Activated CD8-positive, alpha-beta memory T cell treated with anti-CD3 and anti-CD28 coated beads, Interleukin-2, amount 50 U/mL, for 1 hour (primary cell): ENCODE results near the gene TRIM47.

ENCODE experiments used
- DNase-seq: peaks from one replicate; pipeline ENCODE4 v3.0.0-alpha.2; 2020; ENCODE audit errors: extremely low read depth

TRIM47 gene

GRCh38 chr17:75908201-75908600 is 29.8 kb upstream of the TRIM47 start:
- no peak for DNase-seq

- DNase-seq: no peak
Measured at GRCh38 chr17:75906143-75906884, 27.9 kb upstream of the TRIM47 start.

GRCh38 chr17:75904749-75905521 is 26.6 kb upstream of the TRIM47 start, which contains the start of gene MRPL38:
MRPL38 (minus strand) TSS chr17:75904884; CDS start chr17:75904875, 9 bp downstream.
- peak; percentile 74 for DNase-seq

GRCh38 chr17:75902406-75902805 is 24.0 kb upstream of the TRIM47 start:
- no peak for DNase-seq

GRCh38 chr17:75901727-75902126 is 23.3 kb upstream of the TRIM47 start:
- DNase-seq: no peak

GRCh38 chr17:75900691-75901533 is 22.5 kb upstream of the TRIM47 start:
- no peak for DNase-seq

- DNase-seq: no peak
Measured at GRCh38 chr17:75899767-75900468, 21.5 kb upstream of the TRIM47 start.

- DNase-seq: no peak
Measured at GRCh38 chr17:75899353-75899752, 21.0 kb upstream of the TRIM47 start.

GRCh38 chr17:75898791-75899190 is 20.4 kb upstream of the TRIM47 start:
- DNase-seq: no peak

GRCh38 chr17:75898065-75898464 is 19.7 kb upstream of the TRIM47 start:
- DNase-seq: no peak

GRCh38 chr17:75897160-75898019 is 19.0 kb upstream of the TRIM47 start:
- DNase-seq: no peak

GRCh38 chr17:75896415-75897159 is 18.2 kb upstream of the TRIM47 start, which contains the start of gene TRIM65:
TRIM65 (minus strand) TSS chr17:75896951; CDS start chr17:75896937, 14 bp downstream.
- no peak for DNase-seq

GRCh38 chr17:75895370-75896155 is 17.2 kb upstream of the TRIM47 start:
- DNase-seq: no peak

- no peak for DNase-seq
Measured at GRCh38 chr17:75894049-75894733, 15.8 kb upstream of the TRIM47 start.

- DNase-seq: no peak
Measured at GRCh38 chr17:75893305-75894048, 15.1 kb upstream of the TRIM47 start.

GRCh38 chr17:75892556-75893224 is 14.3 kb upstream of the TRIM47 start:
- no peak for DNase-seq
